ENCODE measurements around the gene CNDP1.
"Not testable (repeated sequence)": the region's sequence is repeated elsewhere in the genome, so short reads cannot be mapped to it uniquely, and the experiment has no call there.

The CNDP1 gene

GRCh38 chr18:74519320-74520095, 14.8 kb upstream of the CNDP1 start:
- DNase-seq (ENCODE audit: low read depth in 1 of 2, low spot score in 1 of 2), result no peak

- no peak for DNase-seq (ENCODE audit: low read depth in 1 of 2, low spot score in 1 of 2)
These were observed 14.0 kb upstream of the CNDP1 start for GRCh38 chr18:74520096-74520833.

- DNase-seq (ENCODE audit: low read depth in 1 of 2, low spot score in 1 of 2), result no peak
These were observed 13.1 kb upstream of the CNDP1 start for GRCh38 chr18:74521068-74521725.

GRCh38 chr18:74522635-74523548, 11.4 kb upstream of the CNDP1 start:
- DNase-seq (ENCODE audit: low read depth in 1 of 2, low spot score in 1 of 2), result no peak

GRCh38 chr18:74524097-74524496, 10.2 kb upstream of the CNDP1 start:
- DNase-seq (ENCODE audit: low read depth in 1 of 2, low spot score in 1 of 2), result no peak

GRCh38 chr18:74524915-74525314, 9.4 kb upstream of the CNDP1 start:
- DNase-seq (ENCODE audit: low read depth in 1 of 2, low spot score in 1 of 2), result not testable (repeated sequence)

GRCh38 chr18:74525741-74526140, 8.6 kb upstream of the CNDP1 start:
- no peak for DNase-seq (ENCODE audit: low read depth in 1 of 2, low spot score in 1 of 2)

GRCh38 chr18:74526488-74526887, 7.8 kb upstream of the CNDP1 start:
- DNase-seq (ENCODE audit: low read depth in 1 of 2, low spot score in 1 of 2), result no peak

- no peak for DNase-seq (ENCODE audit: low read depth in 1 of 2, low spot score in 1 of 2)
These were observed 5.8 kb upstream of the CNDP1 start for GRCh38 chr18:74528478-74528877.

GRCh38 chr18:74528913-74529312, 5.4 kb upstream of the CNDP1 start:
- DNase-seq (ENCODE audit: low read depth in 1 of 2, low spot score in 1 of 2), result no peak

GRCh38 chr18:74529378-74529777, 4.9 kb upstream of the CNDP1 start:
- no peak for DNase-seq (ENCODE audit: low read depth in 1 of 2, low spot score in 1 of 2)

- no peak for DNase-seq (ENCODE audit: low read depth in 1 of 2, low spot score in 1 of 2)
These were observed 4.3 kb upstream of the CNDP1 start for GRCh38 chr18:74529811-74530583.

- no peak for DNase-seq (ENCODE audit: low read depth in 1 of 2, low spot score in 1 of 2)
These were observed 3.8 kb upstream of the CNDP1 start for GRCh38 chr18:74530584-74530862.

GRCh38 chr18:74531043-74531442, 3.3 kb upstream of the CNDP1 start:
- DNase-seq (ENCODE audit: low read depth in 1 of 2, low spot score in 1 of 2), result no peak

- DNase-seq (ENCODE audit: low read depth in 1 of 2, low spot score in 1 of 2), result no peak
These were observed 1.7 kb upstream of the CNDP1 start for GRCh38 chr18:74532511-74533025.

- DNase-seq (ENCODE audit: low read depth in 1 of 2, low spot score in 1 of 2), result no peak
These were observed 634 bp upstream of the CNDP1 start for GRCh38 chr18:74533666-74534065.

GRCh38 chr18:74534981-74535649, 815 bp downstream of the CNDP1 start:
- DNase-seq (ENCODE audit: low read depth in 1 of 2, low spot score in 1 of 2), result no peak

- no peak for DNase-seq (ENCODE audit: low read depth in 1 of 2, low spot score in 1 of 2)
These were observed 5.0 kb downstream of the CNDP1 start for GRCh38 chr18:74539289-74539688.

GRCh38 chr18:74540652-74541421, 6.5 kb downstream of the CNDP1 start:
- no peak for DNase-seq (ENCODE audit: low read depth in 1 of 2, low spot score in 1 of 2)

All from activated CD4-positive, alpha-beta T cell treated with anti-CD3 and anti-CD28 coated beads, Interleukin-2, amount 50 U/mL, for 24 hours (primary cell).